HFFc6 (cell line): ENCODE results near the gene TCN1. TPM values are rescaled to one million over a fixed set of nuclear protein-coding genes. Genes with fewer than 3 reads are reported as not detected.

ENCODE experiments used
- DNase-seq: peaks from one replicate; pipeline ENCODE4 v3.0.0-alpha.2; 2018
- H3K27ac Mint-ChIP-seq: 2 replicates; pipeline ENCODE4 v1.8.0; 2020; ENCODE audit warnings: mild to moderate bottlenecking, mixed read lengths
- H3K27me3 Mint-ChIP-seq: 2 replicates; pipeline ENCODE4 v1.8.0; 2021; ENCODE audit warnings: mild to moderate bottlenecking, moderate library complexity, mixed read lengths; ENCODE audit not compliant: insufficient read depth
- H3K36me3 Mint-ChIP-seq: 2 replicates; pipeline ENCODE4 v1.8.0; 2021; ENCODE audit warnings: low read depth, mixed read lengths
- H3K4me1 Mint-ChIP-seq: 2 replicates; pipeline ENCODE4 v1.8.0; 2020; ENCODE audit warnings: low read depth, mixed read lengths
- H3K4me3 Mint-ChIP-seq: 2 replicates; pipeline ENCODE4 v1.8.0; 2020; ENCODE audit warnings: mild to moderate bottlenecking, moderate library complexity, mixed read lengths
- H3K9me3 Mint-ChIP-seq: 2 replicates; pipeline ENCODE4 v1.8.0; 2020; ENCODE audit warnings: mild to moderate bottlenecking, mixed read lengths
- CTCF ChIP-seq: fragments of 200-600 bp; sonication (generic); IDR thresholded peaks from 2 replicates; pipeline ENCODE4 v1.5.0; 2021; ENCODE audit warnings: antibody characterized with exemption, mild to moderate bottlenecking
- total RNA-seq, 6 experiments: library from RNA; stranded (reverse); fragmentation: NEBNext Ultra II Directional; extraction: Animal tissue kit (Norgen Biotek cat#: 25700); gene quantifications; 2 replicates in 1 of 6; 3 replicates in 5 of 6; pipeline ENCODE4 v1.2.3, GENCODE V29; 2021

Gene TCN1
- total RNA-seq, 6 experiments from 2014 or later = not detected

- 0 out of 2 replicates have a peak, but pooled peaks cover 2% of the 10 kb centered on the region for H3K27me3 Mint-ChIP-seq
- H3K4me3 Mint-ChIP-seq = no peak overlapping the region
- no peak overlapping the region for H3K27ac Mint-ChIP-seq
- no peaks in the 10 kb centered on the region for H3K9me3 Mint-ChIP-seq
- no peak for TF ChIP-seq CTCF
- no peaks in the 10 kb centered on the region for H3K36me3 Mint-ChIP-seq
- H3K4me1 Mint-ChIP-seq = no peaks in the 10 kb centered on the region
- DNase-seq = no peak
Observed at GRCh38 chr11:59867946-59868345, 1.7 kb upstream of the TCN1 start.

DNA sequence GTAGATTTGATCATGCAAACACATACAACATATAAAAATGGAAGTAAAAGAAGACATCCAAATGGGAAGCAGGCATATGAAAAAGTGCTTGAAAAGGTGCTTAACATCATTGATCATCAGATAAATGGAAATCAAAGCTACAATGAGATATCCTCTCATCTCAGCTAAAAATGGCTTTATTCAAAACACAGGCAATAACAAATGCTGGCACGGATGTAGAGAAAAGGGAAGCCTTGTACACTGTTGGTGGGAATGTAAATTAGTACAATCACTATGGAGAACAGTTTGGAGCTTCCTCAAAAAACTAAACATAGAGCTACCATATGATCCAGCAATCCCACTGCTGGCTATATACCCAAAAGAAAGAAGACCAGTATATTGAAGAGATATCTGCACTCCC, 549 bp upstream of the TCN1 start:
- TF ChIP-seq CTCF = no peak
- Mint-ChIP-seq H3K36me3 (no peaks in the 10 kb centered on the region), H3K4me3 (no peak overlapping the region), H3K4me1 (no peaks in the 10 kb centered on the region), H3K27ac (no peak overlapping the region), H3K9me3 (no peaks in the 10 kb centered on the region), H3K27me3 (0 out of 2 replicates have a peak, but pooled peaks cover 2% of the 10 kb centered on the region)
- DNase-seq = no peak

- Mint-ChIP-seq H3K27ac (no peak overlapping the region), H3K4me1 (no peaks in the 10 kb centered on the region), H3K36me3 (no peaks in the 10 kb centered on the region), H3K9me3 (no peaks in the 10 kb centered on the region), H3K4me3 (no peak overlapping the region), H3K27me3 (peaks cover 2% of the 10 kb centered on the region; the same call in 1 of the 2 replicates)
- DNase-seq = no peak
- TF ChIP-seq CTCF = no peak
Observed at GRCh38 chr11:59865031-59865430, 1.3 kb downstream of the TCN1 start.

GRCh38 chr11:59862252-59862651, 4.0 kb downstream of the TCN1 start:
- Mint-ChIP-seq H3K9me3 (no peaks in the 10 kb centered on the region), H3K4me1 (peaks cover 13% of the 10 kb centered on the region), H3K27ac (no peak overlapping the region), H3K27me3 (peaks cover 4% of the 10 kb centered on the region; the same call in 1 of the 2 replicates), H3K4me3 (no peak overlapping the region), H3K36me3 (no peaks in the 10 kb centered on the region)
- TF ChIP-seq CTCF = no peak
- DNase-seq = no peak

DNA sequence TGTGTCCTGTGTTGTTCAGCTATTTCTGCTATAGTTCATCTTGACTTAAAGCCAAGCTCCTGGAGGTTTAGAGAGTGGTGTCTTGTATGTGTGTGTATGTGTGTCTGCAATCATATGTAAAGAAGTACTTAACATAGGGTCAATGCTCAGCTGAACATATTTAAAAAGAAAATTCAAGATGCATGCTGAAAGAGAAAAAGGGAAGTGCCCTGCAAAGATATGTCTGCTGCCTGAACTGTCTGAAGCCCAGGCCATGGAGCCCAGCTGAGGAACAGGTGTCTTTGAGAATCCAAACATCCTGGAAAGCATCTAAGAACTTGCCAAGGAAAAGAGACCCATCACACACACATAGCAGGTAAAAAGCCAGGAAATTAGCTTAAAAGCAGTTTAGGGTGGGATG, 6.6 kb downstream of the TCN1 start:
- H3K9me3 Mint-ChIP-seq = no peaks in the 10 kb centered on the region
- no peak for TF ChIP-seq CTCF
- H3K27ac Mint-ChIP-seq = no peak overlapping the region
- H3K4me1 Mint-ChIP-seq = peaks cover 15% of the 10 kb centered on the region
- no peaks in the 10 kb centered on the region for H3K36me3 Mint-ChIP-seq
- H3K4me3 Mint-ChIP-seq = no peak overlapping the region
- no peak for DNase-seq
- H3K27me3 Mint-ChIP-seq = peaks cover 4% of the 10 kb centered on the region
